Measurements from ENCODE around the gene DPM3.

DNA sequence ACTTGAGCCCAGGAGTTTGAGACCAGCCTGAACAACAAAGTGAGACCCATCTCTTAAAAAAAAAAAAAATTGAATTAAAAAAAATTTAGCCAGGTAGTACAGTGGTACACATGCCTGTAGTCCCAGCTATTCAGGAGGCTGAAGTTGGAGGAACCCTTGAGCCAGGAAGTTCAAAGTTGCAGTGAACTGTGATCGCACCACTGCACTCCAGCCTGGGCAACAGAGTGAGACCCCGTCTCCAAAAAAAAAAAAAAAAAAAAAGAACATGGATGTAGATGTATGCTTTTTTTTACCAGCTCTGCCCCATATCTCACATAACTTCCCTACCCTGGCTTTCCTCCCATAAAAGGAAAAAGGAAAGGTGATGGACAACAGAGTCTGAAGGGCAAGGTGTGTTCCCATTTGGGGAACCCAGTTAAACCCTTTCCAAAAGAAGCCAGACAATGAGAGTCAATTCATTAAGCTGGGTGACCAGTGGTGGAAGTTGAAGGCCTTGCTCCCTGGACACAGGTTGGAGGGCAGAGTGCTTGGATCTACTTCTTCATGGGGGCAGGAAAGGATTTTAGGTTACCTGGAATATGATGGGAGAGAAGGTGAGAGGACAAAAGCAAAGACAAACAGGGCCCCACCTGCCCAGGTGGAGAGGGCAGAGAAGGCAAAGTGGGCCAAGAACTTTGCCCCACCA lies 29.9 kb upstream of the DPM3 start:
- TF ChIP-seq, protein P1, sequence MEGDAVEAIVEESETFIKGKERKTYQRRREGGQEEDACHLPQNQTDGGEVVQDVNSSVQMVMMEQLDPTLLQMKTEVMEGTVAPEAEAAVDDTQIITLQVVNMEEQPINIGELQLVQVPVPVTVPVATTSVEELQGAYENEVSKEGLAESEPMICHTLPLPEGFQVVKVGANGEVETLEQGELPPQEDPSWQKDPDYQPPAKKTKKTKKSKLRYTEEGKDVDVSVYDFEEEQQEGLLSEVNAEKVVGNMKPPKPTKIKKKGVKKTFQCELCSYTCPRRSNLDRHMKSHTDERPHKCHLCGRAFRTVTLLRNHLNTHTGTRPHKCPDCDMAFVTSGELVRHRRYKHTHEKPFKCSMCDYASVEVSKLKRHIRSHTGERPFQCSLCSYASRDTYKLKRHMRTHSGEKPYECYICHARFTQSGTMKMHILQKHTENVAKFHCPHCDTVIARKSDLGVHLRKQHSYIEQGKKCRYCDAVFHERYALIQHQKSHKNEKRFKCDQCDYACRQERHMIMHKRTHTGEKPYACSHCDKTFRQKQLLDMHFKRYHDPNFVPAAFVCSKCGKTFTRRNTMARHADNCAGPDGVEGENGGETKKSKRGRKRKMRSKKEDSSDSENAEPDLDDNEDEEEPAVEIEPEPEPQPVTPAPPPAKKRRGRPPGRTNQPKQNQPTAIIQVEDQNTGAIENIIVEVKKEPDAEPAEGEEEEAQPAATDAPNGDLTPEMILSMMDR (IDR thresholded peaks at IDR 0.05): no peak
- no peak for TF ChIP-seq POLR2A (IDR thresholded peaks at IDR 0.05)
